NOMO-1 treated with dmso at 0.1 percent for 144 hours (cell line): ENCODE data around the gene CMC2.

Experiments used
- DNase-seq: peaks from one replicate; lab custom pipeline; 2025; ENCODE audit not compliant: unreplicated experiment; lab: John Stamatoyannopoulos, UW

CMC2 gene

GRCh38 chr16:81003610-81004460, 2.9 kb downstream of the CMC2 start:
- no peak for DNase-seq

GRCh38 chr16:81003064-81003463, 3.6 kb downstream of the CMC2 start:
- no peak for DNase-seq

DNA sequence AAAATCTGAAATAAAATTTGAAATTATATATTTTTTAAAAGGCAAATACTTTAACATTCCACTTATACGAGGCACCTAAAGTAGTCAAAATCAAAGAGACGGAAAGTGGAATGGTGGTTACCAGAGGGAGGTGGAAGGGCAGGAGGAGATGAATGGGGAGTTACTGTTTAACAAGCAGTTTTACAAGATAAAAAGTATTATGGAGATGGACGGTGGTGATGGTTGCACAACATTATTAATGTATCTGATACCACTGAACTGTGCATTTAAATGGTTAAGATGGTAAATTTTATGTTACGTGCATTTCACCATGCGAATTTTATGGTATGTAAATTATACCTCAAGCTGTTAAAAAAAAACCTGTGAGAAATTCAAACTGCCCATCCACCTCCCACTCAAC, 5.4 kb downstream of the CMC2 start:
- DNase-seq = no peak

DNA sequence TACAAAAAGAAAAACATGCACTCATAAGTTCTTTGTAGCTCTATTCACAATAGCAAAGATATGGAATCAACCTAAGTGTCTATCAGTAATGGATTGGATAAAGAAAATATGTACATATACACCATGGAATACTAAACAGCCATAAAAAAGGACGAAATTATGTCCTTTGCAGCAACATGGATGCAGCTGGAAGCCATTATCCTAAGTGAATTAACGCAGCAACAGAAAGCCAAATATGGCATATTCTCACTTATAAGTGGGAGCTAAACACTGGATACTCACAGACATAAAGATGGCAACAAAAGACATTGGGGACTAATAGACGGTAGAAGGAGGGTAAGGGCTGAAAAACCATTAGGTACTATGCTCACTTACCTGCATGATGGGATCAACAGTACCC, 5.8 kb downstream of the CMC2 start:
- DNase-seq = no peak

DNA sequence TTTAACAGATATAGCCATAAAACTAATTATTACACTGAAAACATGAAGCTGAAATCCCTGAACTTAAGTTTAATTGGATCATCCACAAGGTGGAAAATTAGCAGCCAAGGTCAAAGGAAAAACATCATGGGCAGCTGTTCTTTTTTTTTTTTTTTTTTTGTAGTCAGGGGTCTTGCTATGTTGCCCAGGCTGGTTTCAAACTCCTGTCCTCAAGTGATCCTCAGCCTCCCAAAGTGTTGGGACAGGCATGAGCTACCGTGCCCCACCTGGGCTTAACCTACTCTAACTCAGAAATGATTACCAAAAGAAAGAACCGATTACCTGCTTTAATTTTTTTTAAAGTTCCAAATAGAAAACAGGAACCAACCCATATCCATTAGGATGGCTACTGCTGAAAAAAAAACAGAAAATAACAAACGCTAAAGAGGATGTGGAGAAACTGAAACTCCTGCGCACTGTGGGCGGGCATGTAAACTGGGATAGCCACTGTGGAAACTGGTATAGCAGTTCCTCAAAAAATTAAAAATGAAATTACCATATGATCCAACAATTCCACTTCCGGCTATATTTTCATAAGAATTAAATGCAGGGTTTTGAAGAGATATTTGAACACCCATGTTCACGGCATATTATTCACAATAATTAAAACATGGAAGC, 8.6 kb downstream of the CMC2 start:
- DNase-seq = no peak

DNA sequence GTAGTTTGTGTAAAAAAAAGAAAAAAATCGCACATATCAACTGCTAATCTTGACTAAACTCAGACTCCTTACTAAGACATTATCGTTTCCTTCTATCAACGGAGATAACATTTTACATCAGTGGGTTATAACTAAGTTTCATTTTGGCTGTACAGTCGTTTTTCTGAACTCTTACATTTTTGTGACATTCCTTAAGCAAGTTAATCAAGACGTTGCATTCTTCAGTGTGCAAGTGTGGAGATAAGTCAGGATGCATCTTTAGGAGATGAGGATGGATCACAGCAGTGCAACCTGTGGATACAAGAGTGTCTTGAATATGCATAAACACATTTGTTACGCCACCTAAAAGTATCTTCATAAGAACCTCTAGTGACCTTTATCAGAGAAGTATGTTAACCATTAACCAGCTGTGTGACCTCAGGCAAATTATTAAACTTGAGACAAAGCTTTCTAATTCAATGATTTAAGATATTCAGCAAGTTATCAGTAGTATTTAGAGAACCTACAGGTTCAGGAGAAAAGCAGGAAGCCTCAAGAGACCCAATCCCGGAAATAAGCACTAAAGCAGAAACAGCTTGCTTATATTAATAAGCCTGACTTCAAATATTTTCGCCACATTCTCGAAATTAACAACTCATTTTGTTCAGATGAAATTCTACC, 9.4 kb downstream of the CMC2 start:
- no peak for DNase-seq

DNA sequence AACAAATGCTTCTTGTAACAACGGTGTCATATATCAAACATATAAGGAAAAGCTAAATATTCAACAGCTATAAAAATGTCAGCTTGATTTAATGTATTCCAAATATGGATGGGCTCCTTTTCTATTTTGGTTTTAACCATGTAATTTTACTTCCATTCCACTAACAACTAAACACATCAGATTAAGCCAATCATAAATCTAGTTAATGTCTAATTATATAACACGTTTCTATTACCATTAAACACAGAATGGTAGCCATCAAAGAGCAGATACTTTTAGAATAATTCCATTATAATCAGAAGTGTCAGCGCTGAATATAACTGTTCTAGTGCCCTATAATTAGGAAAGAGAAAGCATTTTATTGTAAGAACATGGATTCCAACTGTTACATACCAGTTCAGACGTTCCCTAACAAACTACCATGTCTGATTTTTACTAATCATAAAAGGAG, 10.0 kb downstream of the CMC2 start:
- DNase-seq = no peak

- DNase-seq = no peak
These were observed 12.2 kb downstream of the CMC2 start for GRCh38 chr16:80994451-80994850.

GRCh38 chr16:80993834-80994233, 12.9 kb downstream of the CMC2 start:
- no peak for DNase-seq

DNA sequence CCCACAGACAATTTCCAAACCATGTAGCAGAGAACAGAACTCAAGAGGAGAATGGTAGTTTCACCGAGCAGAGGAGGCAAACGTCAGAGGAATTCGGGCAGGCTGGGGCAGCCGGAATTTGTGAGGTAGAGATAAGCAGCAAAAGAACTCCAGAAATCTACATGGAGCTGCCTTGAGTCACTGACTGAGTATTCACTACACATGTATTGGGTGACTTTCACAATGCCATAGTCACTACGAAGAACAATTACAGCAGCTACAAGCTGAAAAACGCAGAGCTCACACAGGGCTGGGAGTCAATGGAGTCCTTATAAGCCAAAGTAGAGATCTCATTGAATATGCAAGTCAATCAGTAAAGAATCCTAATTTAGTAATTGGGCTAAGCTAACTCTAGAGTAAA, 13.4 kb downstream of the CMC2 start:
- no peak for DNase-seq

DNA sequence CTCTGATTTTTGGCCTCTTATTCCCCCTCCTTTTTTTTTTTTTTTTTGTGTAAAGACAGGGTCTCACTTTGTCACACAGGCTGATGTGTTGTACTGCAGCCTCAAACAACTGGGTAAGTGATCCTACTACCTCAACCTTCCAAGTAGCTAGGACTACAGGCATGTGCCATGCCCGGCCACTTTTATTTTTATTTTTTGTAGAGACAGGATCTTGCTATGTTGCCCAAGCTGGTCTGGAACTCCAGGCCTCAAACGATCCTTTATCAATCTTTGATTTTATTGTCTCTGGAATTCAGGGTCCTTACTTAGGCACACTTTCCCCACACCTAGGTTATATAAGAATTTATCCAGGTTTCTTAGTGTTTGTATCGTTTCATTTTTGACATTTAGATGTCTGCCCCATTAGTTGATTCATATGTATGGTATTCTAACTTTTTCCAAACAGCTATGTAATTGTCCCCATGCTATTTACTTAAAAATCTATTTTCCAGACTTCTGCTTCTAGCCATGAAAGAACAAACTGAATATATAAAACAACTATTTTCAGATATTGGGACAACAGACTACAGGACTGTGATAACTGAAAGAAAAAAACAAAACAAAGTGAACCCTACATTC, 13.9 kb downstream of the CMC2 start:
- DNase-seq = no peak

- no peak for DNase-seq
These were observed 14.8 kb downstream of the CMC2 start for GRCh38 chr16:80991792-80992430.

- no peak for DNase-seq
These were observed 15.7 kb downstream of the CMC2 start for GRCh38 chr16:80990978-80991377.

- no peak for DNase-seq
These were observed 16.1 kb downstream of the CMC2 start for GRCh38 chr16:80990577-80990976.

DNA sequence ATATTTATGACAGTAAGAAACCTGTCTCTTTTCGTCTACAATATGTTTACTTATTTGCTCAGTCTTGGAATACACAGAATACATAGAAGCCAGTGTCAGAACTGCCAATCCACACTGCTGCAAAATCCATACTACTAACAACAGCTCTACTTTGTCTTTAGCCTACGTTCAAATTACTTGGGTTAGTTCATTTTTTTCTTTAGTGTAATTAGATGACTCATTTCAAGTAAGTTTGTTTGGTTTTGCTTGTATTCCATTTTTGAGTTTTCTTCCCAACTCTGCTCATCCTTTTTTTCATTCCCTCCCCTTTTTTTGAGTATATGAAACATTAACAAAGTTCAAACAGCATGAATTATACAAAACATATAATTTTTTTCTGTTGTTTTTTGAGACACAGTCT, 16.9 kb downstream of the CMC2 start:
- DNase-seq = no peak

DNA sequence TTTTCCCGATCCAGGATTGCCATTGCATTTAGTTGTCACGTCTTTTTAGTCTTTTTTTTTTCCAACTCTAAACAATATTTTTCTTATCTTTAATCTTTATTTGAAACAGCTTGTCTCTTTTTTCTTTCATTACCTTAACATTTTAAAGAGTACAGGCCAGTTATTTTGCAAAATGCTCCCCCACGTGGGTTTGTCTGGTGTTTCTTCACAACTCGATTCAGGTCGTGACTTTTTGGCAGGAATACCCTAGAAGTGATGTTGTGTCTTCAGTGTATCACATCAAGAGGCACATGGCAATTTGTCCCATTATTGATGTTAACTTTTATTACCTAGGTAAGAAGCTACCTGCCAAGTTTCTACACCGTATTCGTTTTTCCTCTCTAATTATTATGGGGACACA, 17.9 kb downstream of the CMC2 start:
- no peak for DNase-seq

GRCh38 chr16:80986557-80986956, 20.1 kb downstream of the CMC2 start:
- DNase-seq = no peak

DNA sequence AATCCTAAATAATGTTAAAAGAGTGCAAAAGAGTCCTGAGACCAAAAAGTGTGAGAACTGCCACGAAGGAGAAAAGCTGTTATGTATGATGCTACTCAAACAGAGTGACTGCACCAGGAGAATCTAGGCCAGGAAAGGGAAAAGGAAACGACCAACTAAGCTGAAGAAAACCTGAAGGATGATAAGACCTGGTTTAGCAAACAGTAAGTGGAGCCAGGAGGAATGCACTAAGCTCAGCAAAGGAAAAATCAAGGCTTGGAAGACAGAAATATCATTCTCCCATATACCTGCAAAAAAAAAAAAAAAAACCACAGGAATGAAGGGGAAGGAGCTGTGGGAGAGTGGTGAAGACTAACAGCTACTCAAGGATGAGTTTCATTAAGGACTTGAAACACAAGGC, 21.1 kb downstream of the CMC2 start:
- DNase-seq = no peak

- DNase-seq = no peak
These were observed 22.4 kb downstream of the CMC2 start for GRCh38 chr16:80984124-80984892.

GRCh38 chr16:80982646-80983045, 24.0 kb downstream of the CMC2 start:
- no peak for DNase-seq
